IPS-NIHi11 (cell line): ENCODE data around the gene AP1AR.
"Not testable (repeated sequence)": the region's sequence is repeated elsewhere in the genome, so short reads cannot be mapped to it uniquely, and the experiment has no call there.

Experiments used
- DNase-seq: peaks from one replicate; pipeline ENCODE4 v3.0.0; 2012; ENCODE audit warnings: mixed read lengths, low spot score

AP1AR gene

DNA sequence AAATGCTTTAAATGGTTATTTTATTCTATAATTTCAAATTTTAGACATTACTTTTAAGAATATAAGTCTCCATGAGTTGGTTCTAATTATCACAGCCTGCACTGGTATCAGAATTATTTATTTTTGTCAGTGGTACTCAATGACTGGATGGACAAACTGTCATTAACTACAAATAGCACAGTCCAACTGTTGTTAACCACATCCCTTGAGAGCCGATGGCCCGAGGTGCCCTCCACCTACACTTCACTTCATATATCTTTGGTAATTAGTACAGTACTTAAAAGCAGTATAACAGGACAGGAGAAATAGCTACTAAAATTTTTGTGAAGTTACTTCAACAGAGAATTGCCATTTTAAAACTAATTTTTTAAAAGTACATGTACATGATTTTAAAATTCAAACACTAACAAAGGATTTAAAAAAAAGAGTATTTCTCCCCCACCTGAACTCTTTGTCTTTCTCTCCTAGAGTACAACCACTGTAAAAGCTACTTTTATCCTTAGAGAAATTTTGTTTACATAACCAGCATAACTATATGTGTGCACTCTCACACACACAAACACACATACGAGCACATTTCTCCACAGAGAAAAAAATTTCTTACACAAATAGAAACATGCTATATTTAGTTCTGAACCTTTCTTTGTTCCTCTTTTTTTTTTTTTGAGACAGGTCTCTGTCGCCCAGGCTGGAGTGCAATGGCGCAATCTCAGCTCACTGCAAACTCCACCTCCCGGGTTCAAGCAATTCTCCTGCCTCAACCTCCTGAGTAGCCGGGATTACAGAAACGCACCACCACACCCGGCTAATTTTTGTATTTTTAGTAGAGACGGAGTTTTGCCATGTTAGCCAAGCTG is 47.7 kb downstream of the AP1AR start:
- DNase-seq = no peak

DNA sequence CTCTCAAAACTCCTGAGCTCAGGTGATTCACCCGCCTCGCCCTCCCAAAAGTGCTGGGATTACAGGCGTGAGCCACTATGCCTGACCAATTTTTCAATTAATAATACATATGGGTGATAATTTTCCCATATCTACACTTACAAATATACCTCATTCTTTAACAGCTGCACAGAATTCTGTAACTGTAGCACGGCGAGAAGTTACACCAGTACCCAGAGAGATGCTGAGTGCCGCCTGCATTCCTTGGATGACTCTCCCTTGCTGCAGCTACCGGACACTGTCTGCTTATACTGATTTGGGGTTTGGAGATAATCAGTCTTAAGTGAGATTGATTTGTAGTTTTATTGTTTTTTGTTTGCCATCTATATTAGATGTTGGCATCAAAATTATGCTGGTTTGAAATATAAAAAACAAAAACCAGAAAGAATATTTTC is 48.3 kb downstream of the AP1AR start:
- DNase-seq = no peak

- DNase-seq = no peak
These were observed 48.9 kb downstream of the AP1AR start for GRCh38 chr4:112280386-112281056.

DNA sequence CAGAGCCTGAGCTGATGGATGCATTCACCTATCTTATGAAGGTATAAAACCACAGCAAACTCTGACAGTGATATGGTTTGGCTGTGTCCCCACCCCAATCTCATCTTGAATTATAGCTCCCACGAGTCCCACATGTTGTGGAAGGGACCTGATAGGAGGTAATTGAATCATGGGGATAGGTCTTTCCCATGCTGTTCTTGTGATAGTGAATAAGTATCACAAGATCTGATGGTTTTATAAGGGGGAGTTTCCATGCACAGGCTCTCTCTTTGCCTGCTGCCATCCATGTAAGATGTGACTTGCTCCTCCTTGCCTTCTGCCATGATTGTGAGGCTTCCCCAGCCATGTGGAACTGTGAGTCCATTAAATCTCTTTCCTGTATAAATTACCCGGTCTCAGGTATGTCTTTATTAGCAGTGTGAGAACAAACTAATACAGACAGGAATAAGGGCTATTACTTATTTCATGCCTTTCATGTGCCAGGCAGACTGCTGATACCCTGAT is 50.4 kb downstream of the AP1AR start:
- DNase-seq = not testable (repeated sequence)

- DNase-seq = no peak
These were observed 51.5 kb downstream of the AP1AR start for GRCh38 chr4:112282860-112283667.

DNA sequence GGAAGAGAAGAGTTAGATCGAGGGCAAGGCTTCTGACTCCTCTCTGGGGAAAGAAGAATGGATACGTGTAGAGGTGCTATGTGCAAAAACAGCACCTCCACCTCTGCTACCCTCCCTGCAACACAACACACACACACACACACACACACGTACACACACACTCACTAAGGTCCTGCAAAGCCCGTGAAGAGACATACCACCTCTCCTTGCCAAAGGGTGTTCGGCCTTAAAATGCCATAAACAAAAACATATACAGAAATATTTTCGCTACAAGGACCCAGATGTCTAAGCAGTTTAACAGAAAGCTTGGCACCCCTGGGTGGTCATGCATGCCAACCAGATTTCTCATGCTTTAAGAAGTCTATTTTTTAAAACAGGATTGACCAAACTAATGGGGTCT is 52.6 kb downstream of the AP1AR start:
- DNase-seq = no peak

DNA sequence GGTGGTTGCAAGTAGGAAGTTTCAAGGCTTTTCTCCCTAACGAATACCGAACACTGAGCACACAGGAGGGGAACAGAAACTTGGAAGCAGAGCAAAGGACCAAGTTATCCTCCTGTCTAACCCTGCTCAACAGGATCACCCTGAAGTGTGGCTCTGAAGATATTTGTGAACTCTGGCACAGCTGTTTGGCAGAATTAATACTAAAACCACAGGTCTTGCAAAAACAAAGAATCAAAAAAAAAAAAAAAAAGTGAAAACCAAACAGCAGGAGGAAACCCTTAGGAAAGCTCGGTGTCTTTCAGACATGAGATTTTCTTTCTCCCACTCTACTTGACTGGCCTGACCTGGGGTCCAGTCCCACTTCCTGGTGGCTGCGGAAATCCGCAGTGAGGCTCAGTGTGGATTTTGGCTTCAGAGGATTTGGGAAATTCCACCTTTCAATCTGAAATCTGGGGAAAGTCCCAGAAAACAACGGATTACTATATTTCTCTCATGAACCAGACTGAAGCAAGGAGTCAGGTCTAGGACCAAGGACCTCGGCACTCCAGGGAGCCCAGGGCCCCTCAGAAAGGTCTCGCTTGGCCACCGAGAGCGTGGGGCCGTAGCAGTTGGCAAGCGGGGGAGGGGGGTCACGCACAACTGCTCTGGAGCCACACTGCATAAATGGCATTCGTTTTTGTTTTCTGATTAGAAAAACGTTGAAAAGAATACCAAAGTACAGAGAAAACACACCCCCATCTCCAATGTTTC is 53.2 kb downstream of the AP1AR start:
- peak; percentile 20 for DNase-seq

DNA sequence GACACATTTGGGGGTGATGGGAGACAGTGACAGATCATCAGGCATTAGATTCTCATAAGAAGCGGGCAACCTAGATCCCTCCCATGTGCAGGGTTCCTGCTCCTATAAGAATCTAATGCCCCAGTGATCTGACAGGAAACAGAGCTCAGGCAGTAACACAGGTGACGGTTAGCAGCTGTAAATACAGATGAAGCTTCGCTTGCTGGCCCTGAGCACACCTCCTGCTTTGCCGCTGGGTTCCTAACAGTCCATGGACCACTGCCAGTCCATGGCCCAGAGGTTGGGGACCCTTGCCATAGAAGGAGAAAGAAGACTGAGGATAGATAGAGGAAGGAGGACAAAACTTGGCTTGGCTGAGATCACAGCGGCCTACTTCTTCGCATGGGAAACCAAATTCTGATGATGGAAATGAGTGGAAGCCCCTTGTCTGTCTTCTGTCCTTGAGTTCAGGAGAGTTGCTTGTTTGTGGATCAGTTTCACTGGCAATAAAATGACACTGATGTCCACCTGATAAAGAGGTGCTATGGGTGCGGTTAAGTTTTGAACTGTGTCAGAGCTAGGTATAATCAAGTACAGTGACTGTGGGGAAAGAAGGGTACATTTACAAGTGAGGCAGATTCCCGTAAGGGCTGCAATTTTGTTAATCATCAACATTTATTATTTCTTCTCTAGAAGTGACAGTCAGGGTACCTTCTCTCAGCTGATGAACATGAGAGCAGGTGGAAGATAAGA is 55.8 kb downstream of the AP1AR start:
- no peak for DNase-seq

DNA sequence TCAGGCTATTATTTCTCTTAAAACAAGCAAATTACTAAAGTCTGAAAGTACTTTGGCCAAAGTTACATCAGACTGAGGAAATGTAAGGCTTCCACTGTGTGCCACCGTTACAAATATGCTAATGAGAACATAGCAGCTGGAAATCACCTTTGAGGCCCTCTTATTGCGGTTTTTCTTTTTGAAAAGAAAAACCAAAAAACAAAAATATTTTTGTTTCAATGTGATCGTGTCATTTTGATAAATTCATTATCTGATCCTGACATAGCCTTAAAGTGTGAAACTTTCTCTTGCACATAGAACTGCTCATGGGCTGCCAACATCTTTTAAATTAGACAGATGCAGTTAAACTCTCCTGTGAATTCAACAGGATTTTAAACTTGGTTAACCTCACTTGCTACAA is 56.9 kb downstream of the AP1AR start:
- DNase-seq = no peak

GRCh38 chr4:112289407-112290253 is 58.0 kb downstream of the AP1AR start:
- DNase-seq = no peak

DNA sequence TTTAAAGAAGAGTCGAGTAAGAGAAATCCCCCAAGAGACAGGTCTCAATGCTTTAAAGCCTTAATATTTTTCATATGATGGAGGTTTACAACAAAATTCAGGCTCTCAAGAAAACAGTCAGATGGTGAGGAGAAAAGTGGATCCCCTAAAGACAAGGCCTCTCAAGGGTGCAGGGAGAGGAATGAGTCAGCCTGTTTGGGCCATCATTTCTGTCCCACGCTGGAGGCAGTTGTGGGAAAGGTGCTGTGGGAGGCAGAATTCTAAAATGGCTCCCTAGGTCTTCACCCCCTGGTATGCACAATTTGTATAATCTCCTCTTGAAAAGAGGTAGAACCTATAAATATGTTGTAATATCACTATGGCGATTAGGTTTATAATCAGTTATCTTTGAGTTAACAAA is 58.8 kb downstream of the AP1AR start:
- no peak for DNase-seq

- DNase-seq = peak; percentile 52
These were observed 65.6 kb downstream of the AP1AR start, which contains the start of gene ALPK1 for GRCh38 chr4:112296949-112297880. Gene ALPK1 (plus strand): TSS chr4:112297369.

DNA sequence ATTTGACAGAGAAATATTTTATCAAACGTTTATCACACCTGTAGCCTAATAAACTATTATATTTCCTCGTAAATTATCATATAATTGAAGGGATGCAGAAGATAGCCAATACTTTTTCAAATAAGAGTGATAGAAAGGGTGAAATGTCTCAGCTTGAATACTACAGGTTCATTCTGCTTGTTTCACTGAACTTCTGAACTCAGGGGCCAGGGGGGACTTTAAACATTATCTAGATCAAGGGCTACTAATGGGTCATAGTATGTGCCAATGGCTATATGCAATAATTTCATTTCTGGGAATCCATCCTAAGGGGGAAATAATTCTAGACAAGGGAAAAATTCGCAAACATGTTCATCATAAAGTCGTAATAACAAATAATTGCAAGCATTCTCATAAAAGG is 68.1 kb downstream of the AP1AR start:
- no peak for DNase-seq

DNA sequence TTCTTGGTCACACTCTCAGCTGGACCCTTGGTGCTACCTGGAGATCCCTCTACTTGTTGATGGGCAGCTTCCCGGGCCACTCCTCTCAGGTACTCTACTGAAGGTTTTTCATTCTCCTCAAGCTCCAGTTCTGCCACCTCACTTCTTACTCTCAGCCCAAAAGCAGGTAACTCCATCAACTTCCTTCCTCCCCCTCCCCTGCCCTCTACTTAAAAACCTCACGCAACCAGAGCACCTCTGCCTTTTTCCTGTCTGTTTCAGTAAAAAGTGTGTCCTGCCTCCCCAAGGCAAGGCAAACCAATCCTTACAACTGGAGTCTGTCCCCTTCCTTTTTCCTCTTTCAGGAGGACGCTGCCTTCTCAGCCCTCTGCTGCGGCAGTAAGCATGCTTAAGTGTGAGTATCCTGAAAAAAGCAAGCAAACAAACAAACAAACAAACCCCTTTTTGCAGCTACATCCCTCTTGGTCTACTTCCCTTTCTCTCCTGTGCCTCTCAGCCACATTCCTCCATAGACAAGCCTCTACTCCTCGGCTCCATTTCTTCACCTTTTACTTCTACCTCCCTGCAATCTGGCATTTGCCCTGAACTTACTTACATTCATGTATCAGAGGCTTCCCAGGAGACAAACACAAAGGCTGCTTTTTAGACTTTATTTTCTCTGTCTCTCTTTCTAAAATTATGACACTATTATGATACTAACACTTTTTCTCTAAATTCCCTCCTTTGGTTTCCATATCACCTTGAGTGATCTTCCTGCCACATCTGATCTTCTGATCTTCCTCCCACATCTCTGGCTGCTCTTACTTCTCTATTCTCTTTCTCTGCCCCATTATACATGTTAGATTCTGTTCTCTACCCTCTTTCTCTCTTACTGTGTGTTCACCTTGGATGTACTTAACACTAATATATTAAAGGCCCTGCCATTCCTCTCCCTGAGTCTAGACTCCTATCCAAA is 71.0 kb downstream of the AP1AR start:
- no peak for DNase-seq

DNA sequence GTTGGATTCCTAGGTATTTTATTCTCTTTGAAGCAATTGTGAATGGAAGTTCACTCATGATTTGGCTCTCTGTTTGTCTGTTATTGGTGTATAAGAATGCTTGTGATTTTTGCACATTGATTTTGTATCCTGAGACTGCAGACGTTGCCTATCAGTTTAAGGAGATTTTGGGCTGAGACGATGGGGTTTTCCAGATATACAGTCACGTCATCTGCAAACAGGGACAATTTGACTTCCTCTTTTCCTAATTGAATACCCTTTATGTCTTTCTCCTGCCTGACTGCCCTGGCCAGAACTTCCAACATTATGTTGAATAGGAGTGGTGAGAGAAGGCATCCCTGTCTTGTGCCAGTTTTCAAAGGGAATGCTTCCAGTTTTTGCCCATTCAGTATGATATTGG is 73.9 kb downstream of the AP1AR start:
- not testable (repeated sequence) for DNase-seq

- DNase-seq = not testable (repeated sequence)
These were observed 77.7 kb downstream of the AP1AR start for GRCh38 chr4:112309263-112309791.

- DNase-seq = no peak
These were observed 79.9 kb downstream of the AP1AR start for GRCh38 chr4:112311516-112311915.
